ENCODE results near the gene HOXB9.

DNA sequence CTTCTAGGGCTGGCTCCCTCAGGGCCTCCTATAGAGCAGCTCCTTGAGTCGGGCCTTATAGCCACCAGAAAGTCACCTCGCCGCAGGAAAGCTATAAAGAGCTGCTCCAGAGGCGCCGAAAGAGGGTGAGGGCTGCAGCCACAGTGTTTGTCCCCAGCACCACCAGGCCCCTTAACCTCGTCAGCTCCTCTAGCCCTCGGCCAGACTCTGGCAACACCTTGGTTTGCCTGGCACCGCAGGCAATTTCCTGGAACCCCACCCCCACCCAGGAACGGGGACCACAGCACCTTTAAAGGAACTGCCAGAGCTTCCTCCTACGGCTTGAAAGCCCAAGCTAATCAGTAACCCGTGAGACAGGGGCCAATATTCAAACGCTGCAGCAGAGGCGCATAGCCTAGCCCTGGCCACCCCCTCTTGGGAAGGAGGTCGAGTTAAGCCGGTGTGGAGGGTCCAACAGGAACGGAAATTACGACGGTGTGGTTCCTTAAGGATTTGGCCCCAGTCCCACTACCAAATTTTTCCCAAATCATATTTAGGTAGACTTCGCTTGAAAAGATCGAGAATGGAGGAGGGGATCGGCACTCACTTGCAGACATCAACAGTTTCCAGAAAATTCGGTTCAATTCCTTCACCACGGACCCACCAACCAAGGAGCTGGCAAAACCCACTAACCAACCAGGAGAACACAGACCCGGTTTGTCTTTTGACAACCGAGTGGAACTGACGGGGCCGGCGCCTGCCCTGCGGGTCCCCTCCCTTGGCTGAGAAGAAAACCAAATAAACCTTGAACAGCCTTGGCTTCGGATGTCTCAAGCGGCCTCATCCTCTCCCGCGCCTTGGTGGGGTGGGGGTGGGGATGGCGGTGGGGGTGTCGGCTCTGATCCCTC is 24.4 kb downstream of the HOXB9 start:
- TF ChIP-seq, protein P1, sequence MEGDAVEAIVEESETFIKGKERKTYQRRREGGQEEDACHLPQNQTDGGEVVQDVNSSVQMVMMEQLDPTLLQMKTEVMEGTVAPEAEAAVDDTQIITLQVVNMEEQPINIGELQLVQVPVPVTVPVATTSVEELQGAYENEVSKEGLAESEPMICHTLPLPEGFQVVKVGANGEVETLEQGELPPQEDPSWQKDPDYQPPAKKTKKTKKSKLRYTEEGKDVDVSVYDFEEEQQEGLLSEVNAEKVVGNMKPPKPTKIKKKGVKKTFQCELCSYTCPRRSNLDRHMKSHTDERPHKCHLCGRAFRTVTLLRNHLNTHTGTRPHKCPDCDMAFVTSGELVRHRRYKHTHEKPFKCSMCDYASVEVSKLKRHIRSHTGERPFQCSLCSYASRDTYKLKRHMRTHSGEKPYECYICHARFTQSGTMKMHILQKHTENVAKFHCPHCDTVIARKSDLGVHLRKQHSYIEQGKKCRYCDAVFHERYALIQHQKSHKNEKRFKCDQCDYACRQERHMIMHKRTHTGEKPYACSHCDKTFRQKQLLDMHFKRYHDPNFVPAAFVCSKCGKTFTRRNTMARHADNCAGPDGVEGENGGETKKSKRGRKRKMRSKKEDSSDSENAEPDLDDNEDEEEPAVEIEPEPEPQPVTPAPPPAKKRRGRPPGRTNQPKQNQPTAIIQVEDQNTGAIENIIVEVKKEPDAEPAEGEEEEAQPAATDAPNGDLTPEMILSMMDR (IDR thresholded peaks at IDR 0.05 in 4 of 5, conservative IDR thresholded peaks at IDR 0.05 in 1 of 5), result no peak
- TF ChIP-seq POLR2A (IDR thresholded peaks at IDR 0.05), result no peak

Measured in gastrocnemius medialis (tissue), 4 donors.